Body of pancreas (tissue), 4 donors: ENCODE results near the gene LENG1.

Experiments used
- POLR2A ChIP-seq, 3 donors: fragments of 450-650 bp; IDR thresholded peaks; one replicate each; pipeline ENCODE4 v1.6.1; 2016; ENCODE audit warnings: antibody characterized with exemption in 3 of 3, mild to moderate bottlenecking in 2 of 3
- TF ChIP-seq, protein P1 (sequence below), 7 experiments: fragments of 450-650 bp in 4 of 7; fragments of 200-600 bp in 3 of 7; sonication (generic) in 3 of 7; IDR thresholded peaks; one replicate each; pipeline ENCODE4 v1.5.1; 2016 to 2019; ENCODE audit warnings: antibody characterized with exemption in 7 of 7

DNA sequence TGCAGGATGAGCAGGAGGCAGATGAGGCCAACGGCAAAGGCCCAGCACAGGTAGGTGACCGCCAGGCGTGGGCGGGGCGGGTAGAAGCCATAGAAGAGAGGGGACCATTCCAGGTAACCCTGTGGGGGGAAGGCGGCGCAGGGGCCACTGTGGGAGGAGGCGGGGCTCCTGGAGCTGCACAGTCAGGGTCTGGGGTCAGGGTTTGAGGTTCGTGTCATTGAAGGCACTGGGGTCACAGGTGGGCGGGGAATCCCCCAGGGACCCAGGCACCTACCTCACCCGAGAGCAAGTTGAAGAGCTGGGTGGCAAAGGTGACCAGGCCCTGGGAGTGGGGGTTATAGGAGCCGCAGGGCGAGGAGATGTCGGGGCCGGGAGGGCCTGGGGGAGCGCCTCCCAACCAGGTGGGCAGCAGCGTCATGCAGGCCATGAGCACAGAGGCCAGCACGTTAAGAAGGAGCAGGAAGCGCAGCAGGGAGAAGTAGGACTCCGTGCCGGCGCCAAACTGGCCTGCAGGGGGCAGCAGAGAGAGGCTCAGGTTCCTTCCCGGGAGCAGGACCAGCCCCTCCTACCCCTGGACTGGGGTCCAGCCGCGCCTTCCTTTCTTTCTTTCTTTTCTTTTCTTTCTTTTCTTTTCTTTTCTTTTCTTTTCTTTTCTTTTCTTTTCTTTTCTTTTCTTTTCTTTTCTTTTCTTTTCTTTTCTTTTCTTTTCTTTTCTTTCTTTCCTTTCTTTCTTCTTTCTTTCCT is 8.8 kb upstream of the LENG1 start:
- TF ChIP-seq, protein P1, sequence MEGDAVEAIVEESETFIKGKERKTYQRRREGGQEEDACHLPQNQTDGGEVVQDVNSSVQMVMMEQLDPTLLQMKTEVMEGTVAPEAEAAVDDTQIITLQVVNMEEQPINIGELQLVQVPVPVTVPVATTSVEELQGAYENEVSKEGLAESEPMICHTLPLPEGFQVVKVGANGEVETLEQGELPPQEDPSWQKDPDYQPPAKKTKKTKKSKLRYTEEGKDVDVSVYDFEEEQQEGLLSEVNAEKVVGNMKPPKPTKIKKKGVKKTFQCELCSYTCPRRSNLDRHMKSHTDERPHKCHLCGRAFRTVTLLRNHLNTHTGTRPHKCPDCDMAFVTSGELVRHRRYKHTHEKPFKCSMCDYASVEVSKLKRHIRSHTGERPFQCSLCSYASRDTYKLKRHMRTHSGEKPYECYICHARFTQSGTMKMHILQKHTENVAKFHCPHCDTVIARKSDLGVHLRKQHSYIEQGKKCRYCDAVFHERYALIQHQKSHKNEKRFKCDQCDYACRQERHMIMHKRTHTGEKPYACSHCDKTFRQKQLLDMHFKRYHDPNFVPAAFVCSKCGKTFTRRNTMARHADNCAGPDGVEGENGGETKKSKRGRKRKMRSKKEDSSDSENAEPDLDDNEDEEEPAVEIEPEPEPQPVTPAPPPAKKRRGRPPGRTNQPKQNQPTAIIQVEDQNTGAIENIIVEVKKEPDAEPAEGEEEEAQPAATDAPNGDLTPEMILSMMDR (IDR thresholded peaks at IDR 0.05) = peak; percentile 67 to 94 (median 86)
- no peak for TF ChIP-seq POLR2A (IDR thresholded peaks at IDR 0.05)
